Psoas muscle (tissue), 8 donors: ENCODE measurements around the gene PSMB1. TPM values are rescaled to one million over a fixed set of nuclear protein-coding genes. Genes with fewer than 3 reads are reported as not detected.

Experiments
- ATAC-seq, 4 donors: fragments of 200-7000 bp; cut with Tn5 transposase; one replicate each; pipeline ENCODE4 v1.9.1; 2020; ENCODE audit warnings: moderate library complexity in 3 of 4, mild to moderate bottlenecking in 2 of 4
- DNase-seq, 2 donors: peaks; one replicate each; pipeline ENCODE4 v3.0.0-alpha.2; 2020
- H3K27ac ChIP-seq: fragments of 200-600 bp; one replicate; pipeline ENCODE4 v1.8.0; 2022
- H3K27me3 ChIP-seq, 3 donors: fragments of 200-600 bp in 1 of 3; one replicate each; pipeline versions ENCODE4 v1.6.1 to v1.8.0; 2013 to 2022; ENCODE audit warnings: low read length in 2 of 3, mild to moderate bottlenecking in 2 of 3, moderate library complexity in 1 of 3; ENCODE audit not compliant: insufficient read depth in 3 of 3
- H3K36me3 ChIP-seq, 2 donors: fragments of 200-600 bp in 1 of 2; one replicate each; pipeline versions ENCODE4 v1.6.1 to v1.8.0; 2013 to 2022; ENCODE audit warnings: low read depth in 1 of 2, mild to moderate bottlenecking in 1 of 2, moderate library complexity in 1 of 2; ENCODE audit not compliant: insufficient read depth in 1 of 2
- H3K4me1 ChIP-seq: fragments of 200-600 bp; one replicate; pipeline ENCODE4 v1.8.0; 2022
- H3K4me3 ChIP-seq: fragments of 200-600 bp; one replicate; pipeline ENCODE4 v1.8.0; 2022; ENCODE audit warnings: mild to moderate bottlenecking
- H3K9me3 ChIP-seq: fragments of 200-600 bp; one replicate; pipeline ENCODE4 v1.8.0; 2022
- CTCF ChIP-seq: fragments of 200-600 bp; IDR thresholded peaks from one replicate; pipeline ENCODE4 v1.8.0; 2022; ENCODE audit warnings: antibody characterized with exemption
- whole genome bisulfite sequencing, 3 donors: extraction: QIAGEN DNeasy Blood & Tissue Kit; methylation state at CpG; one replicate each; pipeline versions ENCODE4 v1.1.6 to v1.1.7; 2013; 5-methylcytosine and 5-hydroxymethylcytosine counted together
- intact Hi-C, 2 donors: fragments of 100-400 bp; cut with DNase I; formaldehyde crosslinking; loops; one replicate each; pipeline versions ENCODE4 v1.11.0 to v1.14.2; 2022
- long read RNA-seq, 2 donors: library from polyadenylated mRNA; unstranded; transcript quantifications; one replicate each; pipeline ENCODE4 v2.0.0, GENCODE V29; 2021
- polyA plus RNA-seq, 3 donors: library from polyadenylated mRNA; stranded (reverse); fragments of 200-250 nt; gene quantifications; one replicate each; pipeline ENCODE4 v1.2.3, GENCODE V29; 2013
- total RNA-seq, 4 donors: library from RNA; stranded (reverse); fragmentation: NEBNext Ultra II Directional in 2 of 4; extraction: Animal tissue kit (Norgen Biotek cat#: 25700) in 2 of 4; gene quantifications; one replicate each; pipeline versions ENCODE4 v1.2.1 to v1.2.4, GENCODE V29; 2021 to 2023
- donor health status: healthy with polysubstance abuse.
- donor health status: DM: no; HTN: no; CAD: no; lungs with moderate emphysema.
- donor health status: Bipolar disorder and iron deficiency.
- donor health status: healthy.
- donor health status: DM: yes; HTN: yes; CAD: no.
- donor health status: DM: no; HTN: no; CAD: no.
- donor health status: DM: no; HTN: no; CAD: no.
- donor health status: DM: yes; HTN: yes; CAD: no.

The PSMB1 gene
- total RNA-seq (100 to 1,000 TPM; 139 to 246 (median 194) TPM), polyA plus RNA-seq (100 to 1,000 TPM; 280 to 367 (median 361) TPM)
- long read RNA-seq, donor 1, transcript PSMB1-201 (6 exons, 928 nt), result major isoform, 95 of 148 reads
- long read RNA-seq, donor 1, partial matches to known transcripts, result 43 of 148 reads
- long read RNA-seq, donor 1, other reads (novel, unspliced or antisense), result 10 of 148 reads
- long read RNA-seq, donor 2, transcript PSMB1-201 (6 exons, 928 nt), result major isoform, 169 of 254 reads
- long read RNA-seq, donor 2, partial matches to known transcripts, result 69 of 254 reads
- long read RNA-seq, donor 2, other reads (novel, unspliced or antisense), result 15 of 254 reads

GRCh38 chr6:170552765-170553533, at the start of gene PSMB1:
TSS of gene PSMB1 (minus strand) at chr6:170553307. CDS start at chr6:170553242, 65 bp downstream.
- Histone ChIP-seq H3K27me3 (no peaks in the 10 kb centered on the region), H3K36me3 (peaks cover 2 to 29% of the 10 kb centered on the region in 2 donors), H3K9me3 (no peaks in the 10 kb centered on the region), H3K4me3 (peak within 1 kb of the TSS; percentile 74), H3K4me1 (peaks cover 55% of the 10 kb centered on the region), H3K27ac (peak within 1 kb of the TSS; percentile 98)
- 0% methylated on average over 41 of the region's 41 CpGs for WGBS, 3 donors
- DNase-seq (peak; percentile 95 to 97), ATAC-seq (peak; percentile 86 to 90 (median 87))
- TF ChIP-seq CTCF, result no peak
- intact Hi-C loops, result loop anchor here (5.0 to 10.0 kb wide), 2 partner anchors 801 to 828 kb away; partner anchors contain the start of genes DYNLT2 (in 1 of the 2), ERMARD (in 1 of the 2) and PHF10 (in 1 of the 2)

DNA sequence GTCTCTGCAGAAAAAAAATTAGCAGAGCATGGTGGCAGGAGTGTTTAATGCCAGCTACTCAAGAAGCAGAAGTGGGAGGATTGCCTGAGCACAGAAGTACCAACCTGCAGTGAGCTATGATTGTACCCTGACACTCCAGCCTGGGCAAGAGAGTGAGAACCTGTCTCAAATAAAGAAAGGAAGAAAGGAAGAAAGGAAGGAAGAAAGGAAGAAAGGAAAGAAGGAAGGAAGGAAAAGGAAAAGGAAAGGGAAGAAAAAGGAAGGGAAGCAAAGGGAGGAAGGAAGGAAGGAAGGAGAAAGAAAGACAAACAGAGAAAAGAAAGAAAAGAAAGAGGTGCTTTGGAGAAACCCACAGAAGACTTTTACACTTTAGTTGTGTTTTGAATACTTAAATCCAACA, 44.2 kb upstream of the PSMB1 start:
- no peak for ATAC-seq
- Histone ChIP-seq H3K27ac (no peak overlapping the region), H3K9me3 (no peaks in the 10 kb centered on the region), H3K27me3 (peaks cover 0 to 4% (median 0%) of the 10 kb centered on the region in 3 donors), H3K4me1 (no peaks in the 10 kb centered on the region), H3K4me3 (no peak overlapping the region), H3K36me3 (no peaks in the 10 kb centered on the region)
- no peak for TF ChIP-seq CTCF
- no peak for DNase-seq
- intact Hi-C loops, result no loop called here

DNA sequence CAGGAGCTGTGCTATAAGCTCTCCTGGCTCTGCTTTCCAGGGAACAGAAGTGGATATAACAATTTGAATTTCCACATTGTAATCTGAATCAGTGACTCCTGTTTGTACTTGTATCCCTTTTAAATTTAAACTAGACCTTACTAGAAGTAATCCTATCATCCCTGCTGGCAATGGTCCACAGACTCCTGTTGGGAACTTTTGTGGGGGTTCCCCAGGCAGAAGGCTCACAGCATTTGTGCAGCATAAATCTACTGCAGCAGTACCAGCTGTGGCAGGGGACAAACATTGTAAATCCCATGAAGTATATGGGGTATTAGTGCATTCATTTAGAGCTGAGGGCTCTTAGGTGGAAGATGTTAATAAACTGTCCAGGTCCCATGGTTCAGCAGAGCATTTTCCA, 43.3 kb upstream of the PSMB1 start:
- no peak for TF ChIP-seq CTCF
- no peak for ATAC-seq

GRCh38 chr6:170590725-170591124, 37.6 kb upstream of the PSMB1 start:
- no peak overlapping the region for H3K27ac ChIP-seq
- H3K27me3 ChIP-seq, result no peaks in the 10 kb centered on the region
- no peak overlapping the region for H3K4me3 ChIP-seq
- H3K9me3 ChIP-seq, result peaks cover 6% of the 10 kb centered on the region
- TF ChIP-seq CTCF, result no peak
- WGBS, 3 donors, result 73 to 84% (median 79%) methylated on average over 1 of the region's 1 CpG
- ATAC-seq, result no peak
- intact Hi-C loops, result no loop called here
- no peak for DNase-seq
- H3K4me1 ChIP-seq, result no peaks in the 10 kb centered on the region
- no peaks in the 10 kb centered on the region for H3K36me3 ChIP-seq

More for the DNA sequence above, 43.3 kb upstream of the PSMB1 start:
- Histone ChIP-seq H3K4me1 (no peaks in the 10 kb centered on the region), H3K27ac (no peak overlapping the region), H3K9me3 (no peaks in the 10 kb centered on the region), H3K4me3 (no peak overlapping the region), H3K36me3 (no peaks in the 10 kb centered on the region), H3K27me3 (peaks cover 0 to 4% (median 0%) of the 10 kb centered on the region in 3 donors)
- intact Hi-C loops, result no loop called here
- DNase-seq, result no peak
